ENCODE data around the gene CNTN4. TPM values are rescaled to one million over a fixed set of nuclear protein-coding genes. Genes with fewer than 3 reads are reported as not detected.

CNTN4 gene
- total and polyA plus RNA-seq, 2 experiments from 2014 or later = 0.91 to 4.0 TPM

GRCh38 chr3:2888592-2888991 is 789.9 kb downstream of the CNTN4 start (continued):
- TF ChIP-seq CTCF (conservative IDR thresholded peaks at IDR 0.05; ENCODE audit: low read depth in 2 of 2) (no peak), POLR2AphosphoS5 (IDR thresholded peaks at IDR 0.05; ENCODE audit: low read depth) (no peak)

GRCh38 chr3:2889736-2890135 is 791.1 kb downstream of the CNTN4 start:
- Histone ChIP-seq H3K9me2 (ENCODE audit: insufficient read depth) (no peaks in the 10 kb centered on the region), H3K4me2 (no peak overlapping the region), H4K20me1 (replicated peaks; ENCODE audit: insufficient read depth) (no peaks in the 10 kb centered on the region), H3K79me2 (replicated peaks; ENCODE audit: insufficient read depth) (no peaks in the 10 kb centered on the region), H2AFZ (no peak overlapping the region), H3K36me3 (ENCODE audit: insufficient read depth) (no peaks in the 10 kb centered on the region), H3K4me3 (no peak overlapping the region), H3K27ac (ENCODE audit: low read depth) (no peak overlapping the region), H3K4me1 (ENCODE audit: insufficient read depth) (no peaks in the 10 kb centered on the region), H3K27me3 (ENCODE audit: insufficient read depth) (no peaks in the 10 kb centered on the region), H3F3A (replicated peaks; ENCODE audit: low read depth) (no peaks in the 10 kb centered on the region)
- Mint-ChIP-seq H3K9me3 (peaks cover 91% of the 10 kb centered on the region), H3K36me3 (ENCODE audit: low read depth) (peaks cover 31% of the 10 kb centered on the region; the same call in 2 of the 3 replicates), H3K4me1 (no peaks in the 10 kb centered on the region), H3K4me3 (no peak overlapping the region), H3K27ac (no peak overlapping the region), H3K27me3 (ENCODE audit: insufficient read depth, low read depth, poor library complexity) (no peaks in the 10 kb centered on the region)
- TF ChIP-seq ZNF462 (CRISPR knock-in tag; IDR thresholded peaks at IDR 0.05) (no peak), CTCF (conservative IDR thresholded peaks at IDR 0.05; ENCODE audit: low read depth in 2 of 2) (no peak), EZH2phosphoT487 (IDR thresholded peaks at IDR 0.05; ENCODE audit: unreplicated experiment) (no peak), STAT1 (IDR thresholded peaks at IDR 0.05; ENCODE audit: unreplicated experiment) (no peak), REST (IDR thresholded peaks at IDR 0.05; ENCODE audit: unreplicated experiment) (no peak), NANOG (IDR thresholded peaks at IDR 0.05; ENCODE audit: borderline replicate concordance) (no peak), CREB1 (CRISPR knock-in tag; IDR thresholded peaks at IDR 0.05; ENCODE audit: low read depth) (no peak), EZH2 (IDR thresholded peaks at IDR 0.05; ENCODE audit: low read depth, unreplicated experiment) (no peak), POLR2AphosphoS5 (IDR thresholded peaks at IDR 0.05; ENCODE audit: low read depth) (no peak)
- DNase-seq (ENCODE audit: low spot score) (no peak), ATAC-seq (no peak)

Measured in GM23338 (cell line).